Subcutaneous adipose tissue (tissue), 4 donors: ENCODE results near the gene ZNF785. TPM values are rescaled to one million over a fixed set of nuclear protein-coding genes. Genes with fewer than 3 reads are reported as not detected.

Experiments used
- CTCF ChIP-seq: fragments of 450-650 bp; IDR thresholded peaks from one replicate; pipeline ENCODE4 v1.5.1; 2016; ENCODE audit warnings: low read depth, mild to moderate bottlenecking, control low read depth, antibody characterized with exemption, moderate library complexity
- total RNA-seq, 4 donors: library from RNA; depleted of rRNA; stranded (reverse); fragments of >200 nt; gene quantifications; one replicate each; pipeline ENCODE4 v1.1.0, GENCODE V29; 2016

Gene ZNF785
- total RNA-seq, 4 donors from 2014 or later = 2.9 to 8.4 (median 6.6) TPM

- no peak for TF ChIP-seq CTCF
Measured at GRCh38 chr16:30600929-30601328, 15.4 kb upstream of the ZNF785 start.

- no peak for TF ChIP-seq CTCF
Measured at GRCh38 chr16:30600215-30600614, 14.7 kb upstream of the ZNF785 start.

- no peak for TF ChIP-seq CTCF
Measured at GRCh38 chr16:30592871-30593270, 7.4 kb upstream of the ZNF785 start.

- TF ChIP-seq CTCF = no peak
Measured at GRCh38 chr16:30588651-30589050, 3.2 kb upstream of the ZNF785 start.

GRCh38 chr16:30585022-30585399, 486 bp downstream of the ZNF785 start:
- TF ChIP-seq CTCF = no peak

- no peak for TF ChIP-seq CTCF
Measured at GRCh38 chr16:30582611-30583340, 2.7 kb downstream of the ZNF785 start.

- no peak for TF ChIP-seq CTCF
Measured at GRCh38 chr16:30581457-30581856, 4.0 kb downstream of the ZNF785 start.
